ENCODE measurements around the gene ARHGEF37. TPM values are rescaled to one million over a fixed set of nuclear protein-coding genes. Genes with fewer than 3 reads are reported as not detected.

The ARHGEF37 gene
- total RNA-seq, 2 experiments from 2014 or later = 1.4 TPM; not detected in 1

DNA sequence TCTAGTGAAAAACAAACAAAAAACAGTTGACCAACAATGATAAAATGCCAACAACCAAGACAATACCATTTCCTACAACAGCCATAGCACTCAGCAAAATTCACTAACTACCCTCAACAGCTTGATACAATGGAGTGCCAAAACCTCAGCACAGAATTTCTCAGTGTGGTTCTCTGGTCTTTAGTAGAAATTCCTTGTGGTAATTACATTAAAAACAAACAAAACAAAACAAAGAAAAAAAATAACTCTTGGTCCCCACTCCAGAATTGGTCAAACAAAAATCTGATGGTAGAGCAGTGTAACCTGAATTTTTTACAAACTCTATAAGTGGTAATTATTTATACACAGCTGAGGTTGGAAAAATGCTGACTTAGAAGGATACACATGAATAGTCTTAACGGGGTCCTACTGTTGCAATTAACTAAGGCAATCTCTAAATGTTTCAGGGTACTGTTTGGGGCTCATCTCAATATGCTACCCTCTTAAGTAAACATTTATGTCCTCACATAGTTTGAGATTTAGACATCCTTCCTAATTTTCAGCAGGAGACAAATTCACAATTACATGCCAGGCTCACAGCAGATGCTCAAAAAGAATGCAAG is 43.8 kb upstream of the ARHGEF37 start:
- Histone ChIP-seq H2AFZ (ENCODE audit: low read length) (no peak overlapping the region), H3K4me2 (ENCODE audit: low read length) (no peak overlapping the region), H3K27ac (ENCODE audit: low read depth, low read length, poor library complexity, severe bottlenecking) (no peak overlapping the region), H3K4me1 (ENCODE audit: insufficient read depth, low read length, poor library complexity, severe bottlenecking) (no peaks in the 10 kb centered on the region), H3K36me3 (ENCODE audit: insufficient read depth, low read length) (peaks cover 88% of the 10 kb centered on the region), H3K4me3 (ENCODE audit: low read depth, low read length, poor library complexity, severe bottlenecking) (no peak overlapping the region), H4K20me1 (ENCODE audit: insufficient read depth, low read length) (peaks cover 28% of the 10 kb centered on the region), H3K9me3 (ENCODE audit: low read length) (no peaks in the 10 kb centered on the region), H3K79me2 (ENCODE audit: insufficient read depth, low read depth, low read length) (peaks cover 98% of the 10 kb centered on the region), H3K9me2 (ENCODE audit: insufficient read depth, low read length) (no peaks in the 10 kb centered on the region)
- POLR2A ChIA-PET = interaction anchor here (2.3 kb wide), 1 partner anchor 10 kb away, joined by 8 read pairs; no protein-coding TSS in a partner anchor
- DNase-seq (ENCODE audit: low spot score) = no peak
- intact Hi-C loops (cut with micrococcal nuclease; ENCODE audit: unreplicated experiment) = no loop called here
- BruUV-seq (replicated peaks) = no TSS peak
- CTCF ChIA-PET (ENCODE audit: unreplicated experiment) = no interaction called here
- TF ChIP-seq EZH2phosphoT487 (IDR thresholded peaks at IDR 0.05; ENCODE audit: borderline replicate concordance, low read depth, low read length) = no peak

DNA sequence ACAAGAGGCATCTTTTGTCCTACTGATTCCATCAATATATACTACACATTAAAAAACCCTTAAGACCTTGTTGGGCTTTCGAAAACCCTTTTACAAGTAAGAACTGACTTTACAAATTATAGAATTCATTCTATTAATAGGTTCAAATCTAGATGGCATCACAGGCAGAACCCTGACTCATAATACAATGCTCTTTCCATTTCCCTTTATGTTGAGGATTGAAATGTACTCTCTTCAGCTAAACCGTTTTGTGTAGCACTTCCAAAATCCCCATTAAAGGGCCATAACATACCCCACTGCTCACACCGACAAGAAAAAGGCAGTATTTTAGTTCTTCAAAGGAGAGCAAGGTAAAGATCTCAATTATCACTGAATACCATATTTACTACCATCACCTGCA is 41.2 kb upstream of the ARHGEF37 start:
- Histone ChIP-seq H3K36me3 (ENCODE audit: insufficient read depth, low read length) (peaks cover 86% of the 10 kb centered on the region), H3K79me2 (ENCODE audit: insufficient read depth, low read depth, low read length) (peaks cover 96% of the 10 kb centered on the region), H4K20me1 (ENCODE audit: insufficient read depth, low read length) (peaks cover 26% of the 10 kb centered on the region), H3K27ac (ENCODE audit: low read depth, low read length, poor library complexity, severe bottlenecking) (no peak overlapping the region), H3K4me2 (ENCODE audit: low read length) (no peak overlapping the region), H3K9me2 (ENCODE audit: insufficient read depth, low read length) (no peaks in the 10 kb centered on the region), H3K9me3 (ENCODE audit: low read length) (no peaks in the 10 kb centered on the region), H2AFZ (ENCODE audit: low read length) (no peak overlapping the region), H3K4me1 (ENCODE audit: insufficient read depth, low read length, poor library complexity, severe bottlenecking) (no peaks in the 10 kb centered on the region), H3K4me3 (ENCODE audit: low read depth, low read length, poor library complexity, severe bottlenecking) (no peak overlapping the region)
- no peak for DNase-seq (ENCODE audit: low spot score)
- CTCF ChIA-PET (ENCODE audit: unreplicated experiment) = no interaction called here
- no TSS peak for BruUV-seq (replicated peaks)
- TF ChIP-seq EZH2phosphoT487 (IDR thresholded peaks at IDR 0.05; ENCODE audit: borderline replicate concordance, low read depth, low read length) = no peak
- TF ChIP-seq, protein P1, sequence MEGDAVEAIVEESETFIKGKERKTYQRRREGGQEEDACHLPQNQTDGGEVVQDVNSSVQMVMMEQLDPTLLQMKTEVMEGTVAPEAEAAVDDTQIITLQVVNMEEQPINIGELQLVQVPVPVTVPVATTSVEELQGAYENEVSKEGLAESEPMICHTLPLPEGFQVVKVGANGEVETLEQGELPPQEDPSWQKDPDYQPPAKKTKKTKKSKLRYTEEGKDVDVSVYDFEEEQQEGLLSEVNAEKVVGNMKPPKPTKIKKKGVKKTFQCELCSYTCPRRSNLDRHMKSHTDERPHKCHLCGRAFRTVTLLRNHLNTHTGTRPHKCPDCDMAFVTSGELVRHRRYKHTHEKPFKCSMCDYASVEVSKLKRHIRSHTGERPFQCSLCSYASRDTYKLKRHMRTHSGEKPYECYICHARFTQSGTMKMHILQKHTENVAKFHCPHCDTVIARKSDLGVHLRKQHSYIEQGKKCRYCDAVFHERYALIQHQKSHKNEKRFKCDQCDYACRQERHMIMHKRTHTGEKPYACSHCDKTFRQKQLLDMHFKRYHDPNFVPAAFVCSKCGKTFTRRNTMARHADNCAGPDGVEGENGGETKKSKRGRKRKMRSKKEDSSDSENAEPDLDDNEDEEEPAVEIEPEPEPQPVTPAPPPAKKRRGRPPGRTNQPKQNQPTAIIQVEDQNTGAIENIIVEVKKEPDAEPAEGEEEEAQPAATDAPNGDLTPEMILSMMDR (conservative IDR thresholded peaks at IDR 0.05; ENCODE audit: low read length) = no peak
- intact Hi-C loops (cut with micrococcal nuclease; ENCODE audit: unreplicated experiment) = no loop called here
- POLR2A ChIA-PET = interaction anchor here (0.6 to 2.3 kb wide), 5 partner anchors 10 to 23 kb away, joined by 3 to 8 read pairs (median 5); no protein-coding TSS in a partner anchor

DNA sequence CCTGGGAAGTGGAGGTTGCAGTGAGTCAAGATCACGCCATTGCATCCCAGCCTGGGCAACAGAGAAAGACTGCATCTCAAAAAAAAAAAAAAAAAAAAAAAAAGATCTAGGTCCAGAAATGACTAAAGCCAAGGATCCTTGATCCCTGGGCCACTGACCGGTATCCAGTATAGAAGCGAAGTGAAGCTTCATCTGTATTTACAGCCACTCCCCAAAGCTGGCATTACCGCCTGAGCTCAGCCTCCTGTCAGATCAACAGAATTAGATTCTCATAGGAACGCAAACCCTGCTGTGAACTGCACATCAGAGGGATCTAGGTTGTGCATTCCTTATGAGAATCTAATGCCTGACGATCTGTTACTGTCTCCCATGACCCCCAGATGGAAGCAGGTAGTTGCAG is 39.4 kb upstream of the ARHGEF37 start:
- Histone ChIP-seq H4K20me1 (ENCODE audit: insufficient read depth, low read length) (peaks cover 20% of the 10 kb centered on the region), H3K9me2 (ENCODE audit: insufficient read depth, low read length) (no peaks in the 10 kb centered on the region), H3K27ac (ENCODE audit: low read depth, low read length, poor library complexity, severe bottlenecking) (no peak overlapping the region), H2AFZ (ENCODE audit: low read length) (no peak overlapping the region), H3K36me3 (ENCODE audit: insufficient read depth, low read length) (peaks cover 86% of the 10 kb centered on the region), H3K9me3 (ENCODE audit: low read length) (no peaks in the 10 kb centered on the region), H3K79me2 (ENCODE audit: insufficient read depth, low read depth, low read length) (peaks cover 96% of the 10 kb centered on the region), H3K4me1 (ENCODE audit: insufficient read depth, low read length, poor library complexity, severe bottlenecking) (peaks cover 2% of the 10 kb centered on the region), H3K4me3 (ENCODE audit: low read depth, low read length, poor library complexity, severe bottlenecking) (no peak overlapping the region), H3K4me2 (ENCODE audit: low read length) (no peak overlapping the region)
- CTCF ChIA-PET (ENCODE audit: unreplicated experiment) = no interaction called here
- POLR2A ChIA-PET = interaction anchor here (1.2 to 3.2 kb wide), 2 partner anchors 8 to 25 kb away, joined by 3 to 18 read pairs; no protein-coding TSS in a partner anchor
- TF ChIP-seq EZH2phosphoT487 (IDR thresholded peaks at IDR 0.05; ENCODE audit: borderline replicate concordance, low read depth, low read length) = no peak
- TF ChIP-seq, protein P1 (conservative IDR thresholded peaks at IDR 0.05; ENCODE audit: low read length) = no peak
- intact Hi-C loops (cut with micrococcal nuclease; ENCODE audit: unreplicated experiment) = no loop called here
- no TSS peak for BruUV-seq (replicated peaks)
- no peak for DNase-seq (ENCODE audit: low spot score)

All from OCI-LY7 (cell line).